BLaER1 (cell line): Measurements from ENCODE around the gene TAF9B.
"Not testable (repeated sequence)": the region's sequence is repeated elsewhere in the genome, so short reads cannot be mapped to it uniquely, and the experiment has no call there.

Experiments
- H3K27ac ChIP-seq: shearing (Covaris generic); formaldehyde crosslinking; 2 replicates; pipeline ENCODE4 v1.8.1; 2022
- H3K27me3 ChIP-seq: shearing (Covaris generic); formaldehyde crosslinking; 2 replicates; pipeline ENCODE4 v1.8.1; 2022
- H3K36me3 ChIP-seq: shearing (Covaris generic); formaldehyde crosslinking; 2 replicates; pipeline ENCODE4 v1.8.1; 2022
- H3K4me1 ChIP-seq: shearing (Covaris generic); formaldehyde crosslinking; 2 replicates; pipeline ENCODE4 v1.8.1; 2022
- H3K4me2 ChIP-seq: shearing (Covaris generic); formaldehyde crosslinking; 2 replicates; pipeline ENCODE4 v1.8.1; 2022
- H3K4me3 ChIP-seq: shearing (Covaris generic); formaldehyde crosslinking; 2 replicates; pipeline ENCODE4 v1.8.1; 2022
- H3K9ac ChIP-seq: shearing (Covaris generic); formaldehyde crosslinking; 2 replicates; pipeline ENCODE4 v1.8.1; 2022
- H3K9me3 ChIP-seq: shearing (Covaris generic); formaldehyde crosslinking; 2 replicates; pipeline ENCODE4 v1.8.1; 2022
- H4K20me1 ChIP-seq: shearing (Covaris generic); formaldehyde crosslinking; 2 replicates; pipeline ENCODE4 v1.8.1; 2022
- Cebpa-rat ChIP-seq: shearing (Covaris generic); IDR thresholded peaks from 2 replicates; pipeline ENCODE4 v1.8.1; 2022

Gene TAF9B

DNA sequence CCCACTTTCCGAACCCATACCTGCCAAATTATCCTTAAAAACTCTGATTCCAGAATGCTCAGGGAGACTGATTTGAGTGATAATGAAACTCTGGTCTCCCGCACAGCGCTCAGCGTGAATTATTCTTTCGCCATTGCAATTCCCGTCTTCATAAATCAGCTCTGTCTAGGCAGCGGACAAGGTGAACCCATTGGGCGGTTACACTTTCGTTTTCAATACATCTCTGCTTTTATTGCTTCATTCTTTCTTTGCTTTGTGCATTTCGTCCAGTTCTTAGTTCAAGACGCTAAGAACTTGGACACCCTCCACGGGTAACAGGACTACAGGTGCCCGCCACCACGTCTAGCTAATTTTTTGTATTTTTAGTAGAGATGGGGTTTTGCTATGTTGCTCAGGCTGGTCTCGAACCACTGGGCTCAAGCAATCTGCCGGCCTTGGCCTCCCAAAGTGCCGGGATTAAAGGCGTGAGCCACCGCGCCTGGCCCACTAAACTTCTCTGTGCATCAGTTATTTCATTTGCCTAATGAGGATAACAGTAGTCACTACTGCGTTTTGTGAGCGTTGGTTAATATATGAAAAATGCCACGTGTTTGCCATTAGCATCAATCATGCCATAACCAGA, 36.3 kb downstream of the TAF9B start:
- Histone ChIP-seq H3K4me1 (peaks cover 38% of the 10 kb centered on the region), H3K9me3 (peaks cover 24% of the 10 kb centered on the region), H3K36me3 (peaks cover 4% of the 10 kb centered on the region; the same call in 1 of the 2 replicates), H3K4me2 (peak overlapping the region; percentile 69), H3K27me3 (peaks cover 50% of the 10 kb centered on the region), H3K9ac (peak overlapping the region; percentile 65), H3K4me3 (peak overlapping the region; percentile 87), H4K20me1 (peaks cover 33% of the 10 kb centered on the region), H3K27ac (peak overlapping the region; percentile 85)
- no peak for TF ChIP-seq Cebpa-rat

DNA sequence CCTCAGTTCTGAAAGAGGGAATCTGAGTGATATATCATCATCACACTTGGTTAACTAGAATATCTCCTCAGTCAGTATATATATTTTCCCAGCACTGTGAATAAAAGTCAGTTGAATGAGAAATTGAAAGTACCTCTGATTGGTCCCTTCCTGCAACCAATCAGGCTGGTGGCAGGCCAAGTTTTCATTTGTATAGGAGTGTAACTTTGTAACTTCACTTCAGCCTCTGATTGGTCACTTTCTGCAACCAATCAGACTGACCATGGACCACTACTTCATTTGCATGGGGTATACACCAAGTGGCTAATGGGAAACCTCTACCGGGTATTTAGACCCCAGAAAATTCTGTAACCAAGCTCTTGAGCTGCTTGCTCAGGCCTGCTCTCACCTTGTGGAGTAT, 37.4 kb downstream of the TAF9B start:
- no peak overlapping the region for H3K27ac ChIP-seq
- peaks cover 3% of the 10 kb centered on the region; the same call in 1 of the 2 replicates for H3K36me3 ChIP-seq
- TF ChIP-seq Cebpa-rat = no peak
- peaks cover 24% of the 10 kb centered on the region for H3K9me3 ChIP-seq
- no peak overlapping the region for H3K4me2 ChIP-seq
- H3K4me1 ChIP-seq = peaks cover 27% of the 10 kb centered on the region
- H3K27me3 ChIP-seq = peaks cover 52% of the 10 kb centered on the region
- H4K20me1 ChIP-seq = peaks cover 23% of the 10 kb centered on the region
- H3K4me3 ChIP-seq = no peak overlapping the region
- no peak overlapping the region for H3K9ac ChIP-seq

- Histone ChIP-seq H3K9me3 (peaks cover 12% of the 10 kb centered on the region), H3K27me3 (peaks cover 55% of the 10 kb centered on the region), H4K20me1 (no peaks in the 10 kb centered on the region), H3K36me3 (no peaks in the 10 kb centered on the region), H3K4me1 (peaks cover 3% of the 10 kb centered on the region), H3K27ac (no peak overlapping the region), H3K4me3 (no peak overlapping the region), H3K4me2 (no peak overlapping the region), H3K9ac (no peak overlapping the region)
- no peak for TF ChIP-seq Cebpa-rat
Measured at GRCh38 chrX:78098108-78098507, 41.3 kb downstream of the TAF9B start.

GRCh38 chrX:78092296-78092695, 47.2 kb downstream of the TAF9B start:
- Histone ChIP-seq H3K9ac (no peak overlapping the region), H3K4me1 (no peaks in the 10 kb centered on the region), H3K36me3 (no peaks in the 10 kb centered on the region), H3K4me2 (no peak overlapping the region), H3K4me3 (no peak overlapping the region), H3K27me3 (peaks cover 52% of the 10 kb centered on the region), H3K9me3 (peaks cover 10% of the 10 kb centered on the region; the same call in 1 of the 2 replicates), H4K20me1 (no peaks in the 10 kb centered on the region), H3K27ac (no peak overlapping the region)
- TF ChIP-seq Cebpa-rat = no peak

GRCh38 chrX:78081413-78081812, 58.0 kb downstream of the TAF9B start:
- not testable (repeated sequence) for H3K4me3 ChIP-seq, H3K9me3 ChIP-seq, H3K4me2 ChIP-seq, H3K27ac ChIP-seq, H3K9ac ChIP-seq, H3K36me3 ChIP-seq, H3K4me1 ChIP-seq, H4K20me1 ChIP-seq
- H3K27me3 ChIP-seq = peaks cover 22% of the 10 kb centered on the region; the same call in 1 of the 2 replicates
